IPS-18c (cell line): ENCODE measurements around the gene PSKH1.
"Not testable (repeated sequence)": the region's sequence is repeated elsewhere in the genome, so short reads cannot be mapped to it uniquely, and the experiment has no call there.

Source experiments
- H3K4me3 ChIP-seq: 2 replicates; pipeline ENCODE4 v1.7.0; 2013; ENCODE audit warnings: low read depth, mild to moderate bottlenecking, low read length, moderate library complexity; ENCODE audit not compliant: insufficient read depth
- H3K9me3 ChIP-seq: one replicate; pipeline ENCODE4 v1.6.1; 2013; ENCODE audit warnings: mild to moderate bottlenecking, low read length, moderate library complexity; ENCODE audit not compliant: control insufficient read depth, insufficient read depth

Gene PSKH1

GRCh38 chr16:67930191-67930590 is 37.1 kb downstream of the PSKH1 start:
- Histone ChIP-seq H3K9me3 (no peaks in the 10 kb centered on the region), H3K4me3 (no peak overlapping the region)

- Histone ChIP-seq H3K4me3 (no peak overlapping the region), H3K9me3 (no peaks in the 10 kb centered on the region)
Observed at GRCh38 chr16:67930678-67931211, 37.7 kb downstream of the PSKH1 start.

GRCh38 chr16:67931712-67932461 is 38.8 kb downstream of the PSKH1 start, which contains the start of gene CTRL:
CTRL (minus strand) TSS chr16:67931862; CDS start chr16:67931852, 10 bp downstream.
- Histone ChIP-seq H3K9me3 (no peaks in the 10 kb centered on the region), H3K4me3 (no peak within 1 kb of the TSS)

GRCh38 chr16:67932462-67932840 is 39.4 kb downstream of the PSKH1 start:
- Histone ChIP-seq H3K9me3 (no peaks in the 10 kb centered on the region), H3K4me3 (no peak overlapping the region)

DNA sequence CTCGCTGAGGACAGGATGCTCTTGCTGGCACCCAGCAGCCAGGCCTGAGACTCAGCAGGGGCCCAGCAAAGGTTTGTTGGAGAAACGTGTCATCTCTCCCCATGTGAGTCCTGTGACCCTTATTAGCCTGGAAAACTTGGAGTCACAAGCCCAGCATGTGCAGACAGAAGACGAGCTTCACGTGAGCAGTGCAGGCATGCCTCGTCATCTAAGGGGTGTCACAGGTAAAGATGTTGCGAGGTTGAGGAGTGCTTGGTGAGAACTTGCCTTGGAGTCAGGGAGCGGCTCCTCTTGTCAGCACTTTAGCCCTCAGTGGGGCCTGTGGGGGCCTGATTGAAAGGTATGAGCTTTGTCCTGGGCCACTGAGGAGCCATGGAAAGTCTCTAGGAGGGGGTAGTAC is 40.8 kb downstream of the PSKH1 start:
- Histone ChIP-seq H3K4me3 (0 out of 2 replicates have a peak overlapping the region, but pooled peaks have one; percentile 94), H3K9me3 (no peaks in the 10 kb centered on the region)

DNA sequence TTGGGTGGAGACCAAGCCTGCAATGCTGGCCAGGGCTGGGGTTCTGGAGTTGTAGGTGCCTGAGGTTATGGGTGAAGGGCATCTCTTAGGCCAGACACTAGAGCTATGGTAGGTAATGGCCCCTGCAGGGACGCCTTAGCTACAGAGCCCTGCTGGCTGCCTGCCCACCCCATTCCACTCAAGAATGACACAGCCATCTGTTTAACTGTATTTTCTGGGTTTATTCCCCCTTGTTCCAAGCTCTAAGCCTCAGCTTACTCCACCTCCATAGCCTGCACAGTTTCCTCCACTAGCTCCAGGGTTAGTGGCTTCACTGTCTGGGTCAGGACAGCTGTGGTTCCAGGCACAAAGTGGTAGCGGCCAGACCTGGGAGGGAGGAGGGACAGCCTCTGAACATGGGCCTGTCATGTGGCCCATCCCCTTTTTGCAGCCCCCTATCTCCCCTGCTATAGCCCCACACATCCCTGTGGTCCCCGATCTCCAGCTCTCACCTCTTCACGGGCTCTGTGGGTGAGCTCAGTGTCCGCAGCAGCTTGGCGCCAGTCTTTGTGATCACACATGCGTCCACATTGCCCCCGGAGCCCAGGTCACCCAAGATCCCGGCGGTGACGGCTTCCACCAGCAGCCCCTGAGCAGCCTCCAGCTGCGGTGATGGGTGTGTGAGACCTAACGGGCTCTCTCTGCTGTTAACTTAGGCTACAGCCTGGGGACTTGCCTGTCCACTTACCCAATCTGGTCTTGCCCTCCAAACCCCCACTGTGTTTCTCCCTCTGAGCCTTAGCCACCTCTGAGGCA is 41.4 kb downstream of the PSKH1 start:
- peak overlapping the region; percentile 94 for H3K4me3 ChIP-seq
- H3K9me3 ChIP-seq, result no peaks in the 10 kb centered on the region

DNA sequence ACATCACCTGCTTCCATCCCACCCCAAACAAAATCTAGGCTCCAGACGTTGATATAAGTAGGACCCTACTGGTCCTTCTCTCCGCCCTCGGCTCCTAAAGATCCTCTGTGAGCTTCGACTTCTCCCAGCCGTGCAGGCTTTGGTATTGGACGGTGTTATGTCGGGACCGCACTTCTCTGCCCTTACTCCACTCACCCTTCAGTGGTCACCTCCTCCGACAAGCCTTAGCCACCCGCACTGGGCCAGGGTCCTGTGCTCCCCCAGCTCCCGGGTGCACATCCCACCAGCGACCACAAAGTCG is 42.0 kb downstream of the PSKH1 start:
- Histone ChIP-seq H3K4me3 (peak overlapping the region; percentile 94), H3K9me3 (no peaks in the 10 kb centered on the region)

DNA sequence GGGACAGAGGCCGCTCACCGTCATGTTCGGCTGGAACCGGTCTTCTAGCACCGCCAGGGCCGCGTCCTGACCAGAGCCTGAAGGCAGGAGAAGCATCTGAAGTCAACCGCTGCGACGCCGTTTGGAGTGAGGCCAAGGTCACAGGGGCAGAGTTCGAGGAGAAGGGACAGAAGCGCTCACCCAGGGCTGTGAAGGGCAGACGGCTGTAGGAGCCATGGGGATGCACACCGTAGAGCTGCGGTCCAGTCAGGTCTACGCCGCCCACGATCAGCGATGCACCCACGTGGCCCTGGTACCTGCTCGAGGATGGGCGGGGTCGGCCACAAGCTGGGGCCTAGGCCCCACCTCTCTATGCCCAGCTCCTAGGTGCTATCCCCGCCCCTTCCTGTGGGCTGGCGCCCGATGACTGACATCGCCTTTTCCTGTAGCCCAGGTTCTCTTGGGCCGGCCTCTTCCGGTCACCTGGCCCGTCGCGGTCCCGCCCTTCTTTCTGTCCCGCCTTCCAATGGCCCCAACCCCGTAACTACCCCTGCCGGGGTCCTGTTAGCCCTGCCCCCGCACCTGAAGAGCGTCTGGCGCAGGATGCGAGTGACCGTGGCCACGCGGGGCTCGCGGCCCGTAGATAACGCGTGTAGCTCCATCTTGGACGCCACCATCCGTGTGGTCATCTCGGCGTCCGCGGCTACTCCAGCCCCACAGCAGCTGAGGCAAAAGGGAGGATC is 42.5 kb downstream of the PSKH1 start:
- Histone ChIP-seq H3K4me3 (peak overlapping the region; percentile 94), H3K9me3 (no peaks in the 10 kb centered on the region)

DNA sequence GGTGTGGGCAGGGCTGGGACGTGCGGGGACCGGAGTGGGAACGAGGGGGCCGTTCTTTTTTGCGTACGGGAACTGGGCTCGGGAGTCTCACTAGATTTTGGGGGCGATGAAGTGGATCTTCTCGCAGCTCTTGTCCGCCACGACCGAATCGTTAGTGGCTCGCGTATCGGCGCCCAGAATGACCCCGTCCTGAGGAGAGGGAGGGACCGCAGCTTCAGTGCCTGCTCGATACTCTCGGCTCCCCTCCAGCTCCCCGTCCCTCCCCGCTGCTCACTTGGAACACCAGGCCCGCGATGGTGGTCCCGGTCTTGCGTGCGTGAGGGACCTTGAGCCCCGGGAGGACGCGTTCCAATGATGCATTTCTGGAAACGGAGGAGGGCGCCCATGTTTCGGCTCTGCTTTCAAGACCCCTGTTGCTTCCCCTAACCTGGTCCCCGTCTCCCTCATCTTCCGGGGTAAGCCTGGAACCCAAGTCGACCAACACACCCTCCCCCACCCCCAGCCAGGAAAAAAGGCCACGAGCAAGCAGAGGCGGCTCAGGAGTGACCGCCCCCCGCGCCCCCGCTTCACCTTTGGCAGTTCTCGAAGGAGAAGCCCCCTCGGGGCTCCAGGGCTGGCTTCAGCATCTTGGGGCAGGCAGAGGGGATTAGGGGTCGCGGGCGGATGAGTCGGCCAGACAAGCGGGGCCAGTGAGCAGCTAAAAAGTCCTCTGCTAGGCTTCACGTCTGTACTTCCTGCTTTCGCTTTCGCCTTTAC is 43.2 kb downstream of the PSKH1 start, which contains the start of gene PSMB10:
TSS of gene PSMB10 (minus strand) at position 727 of the 756 bp plus-strand sequence. CDS start at position 626, 101 bp downstream.
- no peaks in the 10 kb centered on the region for H3K9me3 ChIP-seq
- peak within 1 kb of the TSS; percentile 94 for H3K4me3 ChIP-seq

GRCh38 chr16:67936880-67937605 is 44.0 kb downstream of the PSKH1 start:
- H3K9me3 ChIP-seq, result no peaks in the 10 kb centered on the region
- H3K4me3 ChIP-seq, result peak overlapping the region; percentile 94

DNA sequence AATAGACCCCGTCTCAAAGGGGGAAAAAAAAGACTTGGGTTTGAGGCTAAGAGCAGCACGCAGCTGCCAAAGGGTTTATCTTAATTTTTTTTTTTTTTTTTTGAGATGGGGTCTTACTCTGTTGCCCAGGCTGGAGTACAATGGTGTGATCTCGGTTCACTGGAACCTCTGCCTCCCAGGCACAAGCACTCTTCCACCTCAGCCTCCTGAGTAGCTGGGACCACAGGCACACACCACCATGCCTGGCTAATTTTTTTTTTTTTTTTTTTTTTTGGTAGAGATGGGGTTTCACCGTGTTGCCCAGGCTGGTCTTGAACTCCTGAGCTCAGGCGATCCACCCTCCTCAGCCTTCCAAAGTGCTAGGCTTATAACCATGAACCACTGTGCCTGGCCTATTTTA is 44.7 kb downstream of the PSKH1 start:
- not testable (repeated sequence) for H3K9me3 ChIP-seq, H3K4me3 ChIP-seq

- H3K4me3 ChIP-seq, result no peak overlapping the region
- H3K9me3 ChIP-seq, result no peaks in the 10 kb centered on the region
Observed at GRCh38 chr16:67939507-67940445, 46.7 kb downstream of the PSKH1 start.

GRCh38 chr16:67940446-67941089 is 47.5 kb downstream of the PSKH1 start:
- Histone ChIP-seq H3K9me3 (no peaks in the 10 kb centered on the region), H3K4me3 (no peak overlapping the region)

GRCh38 chr16:67941469-67942199 is 48.6 kb downstream of the PSKH1 start:
- no peaks in the 10 kb centered on the region for H3K9me3 ChIP-seq

DNA sequence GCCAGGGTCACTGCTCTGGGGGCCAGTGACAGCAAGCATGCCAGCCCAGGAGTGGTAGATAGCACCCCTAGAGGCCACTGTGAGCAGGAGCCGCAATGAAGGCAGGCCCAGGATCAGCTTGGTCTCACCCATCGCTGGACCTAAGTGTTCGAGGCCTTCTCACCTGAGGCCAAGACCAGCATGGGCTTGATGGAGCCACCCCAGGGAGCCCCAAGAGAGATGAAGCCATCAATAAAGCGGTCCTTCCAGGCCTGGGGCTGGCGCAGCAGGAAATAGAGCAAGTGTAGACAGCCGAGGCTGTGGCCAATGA is 49.1 kb downstream of the PSKH1 start:
- Histone ChIP-seq H3K9me3 (no peaks in the 10 kb centered on the region), H3K4me3 (no peak overlapping the region)

More at GRCh38 chr16:67941469-67942199, 48.6 kb downstream of the PSKH1 start:
- no peak overlapping the region; the same call in 1 of the 2 replicates for H3K4me3 ChIP-seq
